Measurements from ENCODE around the gene AIF1L.

DNA sequence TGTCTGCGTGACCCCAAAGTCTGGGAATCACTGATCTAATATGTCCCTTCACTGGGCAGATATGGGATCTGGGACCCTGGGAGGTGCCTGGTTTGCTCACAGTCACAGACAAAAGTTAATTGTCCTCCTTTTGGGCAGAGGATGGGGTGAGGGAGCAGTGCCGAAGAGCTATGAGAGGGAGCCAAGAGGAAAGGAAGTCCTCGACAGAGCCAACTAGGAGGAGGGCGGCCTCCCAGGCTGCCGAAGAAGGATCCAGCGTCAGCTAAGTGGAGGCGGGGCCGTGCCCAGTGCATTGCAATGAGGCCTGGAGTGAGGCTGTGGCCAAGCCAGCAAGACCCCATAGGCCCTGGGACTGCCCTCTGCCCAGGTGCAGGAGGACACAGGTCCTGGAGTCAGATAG is 11.4 kb downstream of the AIF1L start:
- TF ChIP-seq, protein P1, sequence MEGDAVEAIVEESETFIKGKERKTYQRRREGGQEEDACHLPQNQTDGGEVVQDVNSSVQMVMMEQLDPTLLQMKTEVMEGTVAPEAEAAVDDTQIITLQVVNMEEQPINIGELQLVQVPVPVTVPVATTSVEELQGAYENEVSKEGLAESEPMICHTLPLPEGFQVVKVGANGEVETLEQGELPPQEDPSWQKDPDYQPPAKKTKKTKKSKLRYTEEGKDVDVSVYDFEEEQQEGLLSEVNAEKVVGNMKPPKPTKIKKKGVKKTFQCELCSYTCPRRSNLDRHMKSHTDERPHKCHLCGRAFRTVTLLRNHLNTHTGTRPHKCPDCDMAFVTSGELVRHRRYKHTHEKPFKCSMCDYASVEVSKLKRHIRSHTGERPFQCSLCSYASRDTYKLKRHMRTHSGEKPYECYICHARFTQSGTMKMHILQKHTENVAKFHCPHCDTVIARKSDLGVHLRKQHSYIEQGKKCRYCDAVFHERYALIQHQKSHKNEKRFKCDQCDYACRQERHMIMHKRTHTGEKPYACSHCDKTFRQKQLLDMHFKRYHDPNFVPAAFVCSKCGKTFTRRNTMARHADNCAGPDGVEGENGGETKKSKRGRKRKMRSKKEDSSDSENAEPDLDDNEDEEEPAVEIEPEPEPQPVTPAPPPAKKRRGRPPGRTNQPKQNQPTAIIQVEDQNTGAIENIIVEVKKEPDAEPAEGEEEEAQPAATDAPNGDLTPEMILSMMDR (IDR thresholded peaks at IDR 0.05), result no peak
- no peak for TF ChIP-seq POLR2A (IDR thresholded peaks at IDR 0.05)
- TF ChIP-seq POLR2AphosphoS5 (IDR thresholded peaks at IDR 0.05), result no peak
- TF ChIP-seq EP300 (IDR thresholded peaks at IDR 0.05), result no peak
